B cell (primary cell): ENCODE data around the gene ARSI. TPM values are rescaled to one million over a fixed set of nuclear protein-coding genes. Genes with fewer than 3 reads are reported as not detected.

ENCODE experiments used
- ATAC-seq: fragments of 200-7000 bp; cut with Tn5 transposase; one replicate; pipeline ENCODE4 v1.10.0; 2021; ENCODE audit warnings: low read depth, mild to moderate bottlenecking, moderate number of reproducible peaks, moderate library complexity
- CTCF ChIA-PET: fragments of 350-600 bp; sonication (Branson Sonifier 250); formaldehyde crosslinking; loops from one replicate; lab custom pipeline; 2021; ENCODE audit warnings: antibody characterized with exemption, inconsistent platforms; lab: Charles Lee
- POLR2A ChIA-PET: fragments of 350-600 bp; sonication (Branson Sonifier 250); formaldehyde crosslinking; loops from one replicate; lab custom pipeline; 2021; ENCODE audit warnings: antibody characterized with exemption; lab: Charles Lee
- DNase-seq: peaks from one replicate; pipeline ENCODE4 v3.0.0; 2013
- H2AFZ ChIP-seq: 2 replicates; pipeline ENCODE4 v1.6.1; 2012; ENCODE audit warnings: mild to moderate bottlenecking, low read depth, low read length; ENCODE audit not compliant: insufficient read depth, poor library complexity, severe bottlenecking
- H3K27ac ChIP-seq, 2 donors: 1 replicate in 1 of 2; 2 replicates in 1 of 2; pipeline ENCODE4 v1.5.1; 2012 to 2013; ENCODE audit warnings: low read length in 2 of 2, mild to moderate bottlenecking in 2 of 2, moderate library complexity in 1 of 2
- H3K27me3 ChIP-seq, 4 experiments: fragments of 200-600 bp in 1 of 4; sonication (generic) in 1 of 4; replicated peaks in 1 of 4; 1 replicate in 2 of 4; 2 replicates in 2 of 4; pipeline versions ENCODE4 v1.6.1 to v1.7.0; 2013 to 2016; ENCODE audit warnings: low read length in 3 of 4, mild to moderate bottlenecking in 2 of 4, mixed read lengths in 1 of 4, moderate library complexity in 1 of 4; ENCODE audit not compliant: insufficient read depth in 4 of 4, control insufficient read depth in 3 of 4; ENCODE audit errors: control extremely low read depth in 1 of 4
- H3K36me3 ChIP-seq, 2 experiments: replicated peaks in 1 of 2; 1 replicate in 1 of 2; 2 replicates in 1 of 2; pipeline versions ENCODE4 v1.6.1 to v1.7.1; 2013; ENCODE audit warnings: low read length in 1 of 2; ENCODE audit not compliant: insufficient read depth in 2 of 2, control insufficient read depth in 1 of 2; ENCODE audit errors: control extremely low read depth in 1 of 2, extremely low read depth in 1 of 2
- H3K4me1 ChIP-seq, 2 donors: fragments of 200-600 bp in 1 of 2; sonication (generic) in 1 of 2; 1 replicate in 1 of 2; 2 replicates in 1 of 2; pipeline versions ENCODE4 v1.5.1 to v1.6.1; 2013 to 2017; ENCODE audit warnings: low read length in 2 of 2; ENCODE audit not compliant: control insufficient read depth in 2 of 2, insufficient read depth in 2 of 2
- H3K4me2 ChIP-seq: replicated peaks from 2 replicates; pipeline ENCODE3; 2012; ENCODE audit warnings: mild to moderate bottlenecking, low read depth, low read length; ENCODE audit not compliant: poor library complexity, severe bottlenecking
- H3K4me3 ChIP-seq, 5 experiments: fragments of 200-600 bp in 1 of 5; sonication (generic) in 1 of 5; 1 replicate in 3 of 5; 2 replicates in 2 of 5; pipeline versions ENCODE4 v1.5.1 to v1.7.0; 2011 to 2016; ENCODE audit warnings: low read length in 4 of 5, mild to moderate bottlenecking in 4 of 5, low read depth in 2 of 5, control low read depth in 1 of 5, moderate library complexity in 1 of 5; ENCODE audit not compliant: insufficient read depth in 1 of 5; ENCODE audit errors: control extremely low read depth in 1 of 5, extremely low read depth in 1 of 5
- H3K79me2 ChIP-seq: fragments of 200-600 bp; sonication (generic); one replicate; pipeline ENCODE4 v1.6.0; 2016; ENCODE audit warnings: low read length; ENCODE audit not compliant: control insufficient read depth, insufficient read depth
- H3K9ac ChIP-seq: fragments of 200-600 bp; sonication (generic); 2 replicates; pipeline ENCODE4 v1.6.1; 2017; ENCODE audit warnings: mild to moderate bottlenecking, low read length, moderate library complexity
- H3K9me3 ChIP-seq, 3 donors: one replicate each; pipeline versions ENCODE4 v1.6.1 to v1.7.1; 2013; ENCODE audit warnings: low read length in 2 of 3; ENCODE audit not compliant: control insufficient read depth in 2 of 3, insufficient read depth in 1 of 3; ENCODE audit errors: control extremely low read depth in 1 of 3
- H4K20me1 ChIP-seq: 2 replicates; pipeline ENCODE4 v1.6.0; 2012; ENCODE audit warnings: mild to moderate bottlenecking, low read length; ENCODE audit not compliant: insufficient read depth, control insufficient read depth, poor library complexity, severe bottlenecking
- H3K27ac Mint-ChIP-seq: one replicate; pipeline ENCODE4 v1.8.0; 2021; ENCODE audit warnings: mixed read lengths
- H3K27me3 Mint-ChIP-seq: one replicate; pipeline ENCODE4 v1.8.0; 2021; ENCODE audit warnings: mixed read lengths
- H3K4me1 Mint-ChIP-seq: one replicate; pipeline ENCODE4 v1.8.0; 2021; ENCODE audit warnings: mixed read lengths
- H3K4me3 Mint-ChIP-seq: one replicate; pipeline ENCODE4 v1.8.0; 2021; ENCODE audit warnings: mixed read lengths
- H3K9me3 Mint-ChIP-seq: one replicate; pipeline ENCODE4 v1.8.0; 2022; ENCODE audit warnings: mixed read lengths; ENCODE audit not compliant: insufficient read depth
- EZH2 ChIP-seq: IDR thresholded peaks from 2 replicates; pipeline ENCODE4 v1.6.1; 2012; ENCODE audit warnings: borderline replicate concordance, low read depth, mild to moderate bottlenecking, moderate library complexity, low read length; ENCODE audit not compliant: insufficient read depth, poor library complexity, severe bottlenecking
- WGBS: methylation state at CpG from one replicate; pipeline ENCODE4 v1.1.5; 2013; ENCODE audit warnings: missing lambda C conversion rate; ENCODE audit not compliant: insufficient coverage; 5-methylcytosine and 5-hydroxymethylcytosine counted together
- intact Hi-C: fragments of 100-400 bp; cut with micrococcal nuclease; formaldehyde crosslinking; loops from one replicate; pipeline ENCODE4 v1.10.0; 2022
- polyA plus RNA-seq: library from polyadenylated mRNA; depleted of rRNA; stranded (reverse); fragments of >200 nt; gene quantifications from 2 replicates; pipeline ENCODE4 v1.2.3, GENCODE V29; 2012
- total RNA-seq, 2 donors: library from RNA; stranded (reverse); fragments of 120-200 nt in 1 of 2; gene quantifications; 1 replicate in 1 of 2; 2 replicates in 1 of 2; pipeline versions ENCODE4 v1.2.3 to v1.2.4, GENCODE V29; 2013 to 2022
- TF ChIP-seq, protein P1 (sequence below): fragments of 200-600 bp; IDR thresholded peaks from one replicate; pipeline ENCODE4 v1.8.0; 2022; ENCODE audit warnings: antibody characterized with exemption, mild to moderate bottlenecking

Gene ARSI
- total and polyA plus RNA-seq, 2 donors (not counting 1 experiment from before 2014, with no cell fraction given), result not detected

DNA sequence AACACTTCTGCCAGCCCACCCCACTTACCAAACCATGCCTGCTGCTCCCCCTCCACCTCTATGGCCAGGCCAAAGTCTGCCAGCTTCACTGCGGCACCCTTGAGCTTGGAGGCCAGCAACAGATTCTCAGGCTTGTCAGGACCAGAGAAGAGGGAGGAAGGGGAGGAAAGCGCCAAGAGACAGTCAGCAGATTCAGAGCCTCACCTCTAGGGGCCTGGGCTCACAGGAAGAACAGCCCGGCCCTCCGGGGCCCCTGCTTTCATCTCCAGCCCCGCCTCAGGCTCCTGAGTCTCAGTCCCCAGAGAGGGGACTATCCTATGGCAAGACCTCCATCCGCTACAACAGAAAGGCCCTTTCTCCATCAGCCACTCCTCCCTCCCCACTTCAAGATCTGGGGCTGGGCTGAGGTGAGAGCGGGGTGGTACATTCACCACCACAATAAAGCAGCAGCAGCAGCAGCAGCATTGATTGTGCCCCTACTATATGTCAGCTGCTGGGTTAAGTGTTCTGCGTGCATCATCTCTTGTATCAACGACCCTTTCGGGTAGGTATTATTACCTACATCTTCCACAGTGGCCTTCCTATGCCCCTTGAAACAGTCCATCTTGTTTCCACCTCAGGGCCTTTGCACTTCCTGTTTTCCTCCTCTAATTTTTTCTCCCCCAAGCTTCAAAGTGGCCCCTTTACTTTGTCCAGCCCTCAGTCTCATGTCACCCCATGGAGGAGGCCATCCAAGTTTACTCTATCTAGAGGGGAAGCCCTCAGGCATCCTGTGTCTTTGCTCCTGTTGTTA lies 49.1 kb downstream of the ARSI start:
- no peak overlapping the region for H3K4me3 ChIP-seq
- Mint-ChIP-seq H3K27ac (no peak overlapping the region), H3K4me3 (no peak overlapping the region), H3K4me1 (no peaks in the 10 kb centered on the region), H3K27me3 (peaks cover 5% of the 10 kb centered on the region), H3K9me3 (no peaks in the 10 kb centered on the region)
- intact Hi-C loops, result no loop called here
- no peaks in the 10 kb centered on the region for H3K79me2 ChIP-seq
- H3K9me3 ChIP-seq, result peaks cover 0 to 5% (median 0%) of the 10 kb centered on the region in 3 donors
- CTCF ChIA-PET, result no interaction called here
- ATAC-seq (no peak), DNase-seq (no peak)
- H3K9ac ChIP-seq, result no peak overlapping the region
- H4K20me1 ChIP-seq, result no peaks in the 10 kb centered on the region
- H3K4me1 ChIP-seq, result no peaks in the 10 kb centered on the region
- POLR2A ChIA-PET, result no interaction called here
- H3K27ac ChIP-seq, result no peak overlapping the region
- no peaks in the 10 kb centered on the region for H3K36me3 ChIP-seq
- H3K4me2 ChIP-seq, result no peak overlapping the region
- TF ChIP-seq, protein P1, sequence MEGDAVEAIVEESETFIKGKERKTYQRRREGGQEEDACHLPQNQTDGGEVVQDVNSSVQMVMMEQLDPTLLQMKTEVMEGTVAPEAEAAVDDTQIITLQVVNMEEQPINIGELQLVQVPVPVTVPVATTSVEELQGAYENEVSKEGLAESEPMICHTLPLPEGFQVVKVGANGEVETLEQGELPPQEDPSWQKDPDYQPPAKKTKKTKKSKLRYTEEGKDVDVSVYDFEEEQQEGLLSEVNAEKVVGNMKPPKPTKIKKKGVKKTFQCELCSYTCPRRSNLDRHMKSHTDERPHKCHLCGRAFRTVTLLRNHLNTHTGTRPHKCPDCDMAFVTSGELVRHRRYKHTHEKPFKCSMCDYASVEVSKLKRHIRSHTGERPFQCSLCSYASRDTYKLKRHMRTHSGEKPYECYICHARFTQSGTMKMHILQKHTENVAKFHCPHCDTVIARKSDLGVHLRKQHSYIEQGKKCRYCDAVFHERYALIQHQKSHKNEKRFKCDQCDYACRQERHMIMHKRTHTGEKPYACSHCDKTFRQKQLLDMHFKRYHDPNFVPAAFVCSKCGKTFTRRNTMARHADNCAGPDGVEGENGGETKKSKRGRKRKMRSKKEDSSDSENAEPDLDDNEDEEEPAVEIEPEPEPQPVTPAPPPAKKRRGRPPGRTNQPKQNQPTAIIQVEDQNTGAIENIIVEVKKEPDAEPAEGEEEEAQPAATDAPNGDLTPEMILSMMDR, result no peak
- TF ChIP-seq EZH2, result no peak
- peaks cover 0 to 3% (median 0%) of the 10 kb centered on the region in 4 experiments for H3K27me3 ChIP-seq
- WGBS, result 48% methylated on average over 9 of the region's 10 CpGs
- H2AFZ ChIP-seq, result no peak overlapping the region

DNA sequence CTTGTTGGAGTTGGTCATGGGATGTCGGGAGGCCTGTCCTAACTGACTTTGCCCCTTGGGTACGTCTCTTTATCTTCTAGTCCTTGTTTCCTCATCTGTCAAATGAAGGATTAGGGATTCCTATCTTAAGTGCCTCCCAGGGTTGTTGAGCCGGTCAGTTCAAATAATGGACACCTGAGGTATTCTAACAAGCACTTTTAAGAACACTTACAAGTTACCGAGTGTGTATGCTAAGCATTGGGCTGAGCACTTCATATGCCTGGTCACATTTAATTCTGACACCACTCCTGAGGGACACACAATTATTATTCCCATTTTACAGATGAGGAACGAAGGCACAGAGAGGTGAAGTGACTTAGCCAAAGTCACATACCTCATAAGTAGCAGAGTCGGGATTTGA lies 50.2 kb downstream of the ARSI start:
- no peak for ATAC-seq
- intact Hi-C loops, result no loop called here

More for the DNA sequence above, 50.2 kb downstream of the ARSI start:
- no peaks in the 10 kb centered on the region for H3K79me2 ChIP-seq
- H3K9ac ChIP-seq, result no peak overlapping the region
- no peaks in the 10 kb centered on the region for H3K4me1 ChIP-seq
- ChIA-PET POLR2A (no interaction called here), CTCF (no interaction called here)
- H3K4me3 Mint-ChIP-seq, result no peak overlapping the region
- H3K27me3 Mint-ChIP-seq, result peaks cover 3% of the 10 kb centered on the region
- H2AFZ ChIP-seq, result no peak overlapping the region
- no peak overlapping the region for H3K4me3 ChIP-seq
- H3K9me3 ChIP-seq, result peaks cover 0 to 5% (median 0%) of the 10 kb centered on the region in 3 donors
- H3K4me1 Mint-ChIP-seq, result no peaks in the 10 kb centered on the region
- H3K36me3 ChIP-seq, result no peaks in the 10 kb centered on the region
- H3K4me2 ChIP-seq, result no peak overlapping the region
- TF ChIP-seq, protein P1, result no peak
- no peak for TF ChIP-seq EZH2
- no peaks in the 10 kb centered on the region for H3K9me3 Mint-ChIP-seq
- no peak for DNase-seq
- peaks cover 0 to 3% (median 0%) of the 10 kb centered on the region in 4 experiments for H3K27me3 ChIP-seq
- no peaks in the 10 kb centered on the region for H4K20me1 ChIP-seq
- H3K27ac ChIP-seq, result no peak overlapping the region
- no peak overlapping the region for H3K27ac Mint-ChIP-seq
- WGBS, result 92% methylated on average over 4 of the region's 6 CpGs
